ENCODE measurements around the gene RPS6KC1. TPM values are rescaled to one million over a fixed set of nuclear protein-coding genes. Genes with fewer than 3 reads are reported as not detected.
"Not testable (repeated sequence)": the region's sequence is repeated elsewhere in the genome, so short reads cannot be mapped to it uniquely, and the experiment has no call there.

Gene RPS6KC1
- total RNA-seq, 2 donors from 2014 or later: 20.7 to 34.1 TPM

DNA sequence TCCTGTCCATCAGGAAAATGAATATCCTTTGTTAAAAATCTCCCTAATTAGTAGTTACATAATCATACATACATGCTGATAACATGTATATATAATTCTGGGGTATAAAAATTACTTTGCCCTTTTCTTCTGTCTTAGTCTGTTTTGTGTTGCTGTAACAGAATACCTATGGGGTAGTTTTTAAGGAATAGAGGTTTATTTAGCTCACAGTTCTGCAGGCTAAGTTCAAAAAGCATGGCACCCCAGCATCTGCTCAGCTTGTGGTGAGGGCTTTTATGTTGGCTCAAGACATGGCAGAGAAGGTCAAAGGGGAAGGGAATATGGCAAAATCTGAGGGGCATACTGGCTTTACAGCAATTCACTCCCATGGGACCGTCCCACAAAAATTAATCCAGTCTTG lies 16.3 kb upstream of the RPS6KC1 start:
- DNase-seq (ENCODE audit: low spot score): no peak
- no peak for ATAC-seq (ENCODE audit: insufficient number of reproducible peaks, low FRiP score, low read depth)
- Histone ChIP-seq H3K4me1 (ENCODE audit: control insufficient read depth in 1 of 2, low read depth in 2 of 2) (no peaks in the 10 kb centered on the region), H3K36me3 (no peaks in the 10 kb centered on the region), H3K27me3 (replicated peaks; ENCODE audit: insufficient read depth) (peaks cover 5% of the 10 kb centered on the region), H3K4me3 (no peak overlapping the region), H3K27ac (no peak overlapping the region), H3K9me3 (no peaks in the 10 kb centered on the region)
- TF ChIP-seq, protein P1, sequence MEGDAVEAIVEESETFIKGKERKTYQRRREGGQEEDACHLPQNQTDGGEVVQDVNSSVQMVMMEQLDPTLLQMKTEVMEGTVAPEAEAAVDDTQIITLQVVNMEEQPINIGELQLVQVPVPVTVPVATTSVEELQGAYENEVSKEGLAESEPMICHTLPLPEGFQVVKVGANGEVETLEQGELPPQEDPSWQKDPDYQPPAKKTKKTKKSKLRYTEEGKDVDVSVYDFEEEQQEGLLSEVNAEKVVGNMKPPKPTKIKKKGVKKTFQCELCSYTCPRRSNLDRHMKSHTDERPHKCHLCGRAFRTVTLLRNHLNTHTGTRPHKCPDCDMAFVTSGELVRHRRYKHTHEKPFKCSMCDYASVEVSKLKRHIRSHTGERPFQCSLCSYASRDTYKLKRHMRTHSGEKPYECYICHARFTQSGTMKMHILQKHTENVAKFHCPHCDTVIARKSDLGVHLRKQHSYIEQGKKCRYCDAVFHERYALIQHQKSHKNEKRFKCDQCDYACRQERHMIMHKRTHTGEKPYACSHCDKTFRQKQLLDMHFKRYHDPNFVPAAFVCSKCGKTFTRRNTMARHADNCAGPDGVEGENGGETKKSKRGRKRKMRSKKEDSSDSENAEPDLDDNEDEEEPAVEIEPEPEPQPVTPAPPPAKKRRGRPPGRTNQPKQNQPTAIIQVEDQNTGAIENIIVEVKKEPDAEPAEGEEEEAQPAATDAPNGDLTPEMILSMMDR (IDR thresholded peaks at IDR 0.05): no peak

DNA sequence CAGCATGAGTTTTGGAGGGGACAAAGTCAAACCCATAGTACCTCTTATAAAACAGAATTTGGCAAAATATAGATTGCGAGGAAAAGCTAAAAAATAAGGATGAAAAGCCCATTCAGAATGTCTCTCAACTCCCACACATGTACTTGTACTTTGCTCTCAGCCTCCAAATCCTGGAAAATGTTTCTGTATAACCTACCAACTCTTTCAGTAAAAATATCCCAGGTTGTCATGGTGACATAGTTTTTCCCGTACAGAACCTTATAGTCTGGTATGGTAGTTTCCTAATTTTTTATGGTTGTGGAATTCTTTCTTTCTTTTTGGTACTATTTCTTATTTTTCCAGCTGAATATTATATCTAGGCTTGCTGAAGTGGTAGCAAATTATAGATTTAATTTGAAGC lies 15.5 kb upstream of the RPS6KC1 start:
- Histone ChIP-seq H3K36me3 (no peaks in the 10 kb centered on the region), H3K4me3 (no peak overlapping the region), H3K27ac (no peak overlapping the region), H3K4me1 (ENCODE audit: control insufficient read depth in 1 of 2, low read depth in 2 of 2) (no peaks in the 10 kb centered on the region), H3K27me3 (replicated peaks; ENCODE audit: insufficient read depth) (peaks cover 5% of the 10 kb centered on the region), H3K9me3 (no peaks in the 10 kb centered on the region)
- TF ChIP-seq, protein P1 (IDR thresholded peaks at IDR 0.05): no peak
- DNase-seq (ENCODE audit: low spot score) (no peak), ATAC-seq (ENCODE audit: insufficient number of reproducible peaks, low FRiP score, low read depth) (no peak)

DNA sequence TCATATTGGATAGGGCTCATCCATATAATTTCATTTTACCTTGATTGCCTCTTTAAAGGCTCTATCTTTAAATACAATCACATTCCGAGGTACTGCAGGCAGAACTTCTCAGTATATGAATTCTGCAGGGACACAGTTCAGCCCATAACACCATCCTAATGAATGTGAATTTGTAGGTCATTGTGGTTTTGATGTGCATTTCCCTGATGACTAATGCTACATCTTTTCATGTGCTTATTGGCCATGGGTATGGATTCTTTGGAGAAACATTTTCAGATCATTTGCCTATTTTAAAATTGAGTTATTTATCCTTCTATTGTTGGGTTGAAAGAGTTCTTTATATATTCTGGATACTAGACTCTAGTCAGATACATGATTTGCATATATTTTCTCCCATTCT lies 9.6 kb upstream of the RPS6KC1 start:
- H3K36me3 ChIP-seq: no peaks in the 10 kb centered on the region
- H3K4me3 ChIP-seq: no peak overlapping the region
- ATAC-seq (ENCODE audit: insufficient number of reproducible peaks, low FRiP score, low read depth) (no peak), DNase-seq (ENCODE audit: low spot score) (no peak)
- H3K9me3 ChIP-seq: no peaks in the 10 kb centered on the region
- no peaks in the 10 kb centered on the region for H3K27me3 ChIP-seq (replicated peaks; ENCODE audit: insufficient read depth)
- H3K4me1 ChIP-seq (ENCODE audit: control insufficient read depth in 1 of 2, low read depth in 2 of 2): no peaks in the 10 kb centered on the region
- no peak overlapping the region for H3K27ac ChIP-seq
- TF ChIP-seq, protein P1 (IDR thresholded peaks at IDR 0.05): no peak

DNA sequence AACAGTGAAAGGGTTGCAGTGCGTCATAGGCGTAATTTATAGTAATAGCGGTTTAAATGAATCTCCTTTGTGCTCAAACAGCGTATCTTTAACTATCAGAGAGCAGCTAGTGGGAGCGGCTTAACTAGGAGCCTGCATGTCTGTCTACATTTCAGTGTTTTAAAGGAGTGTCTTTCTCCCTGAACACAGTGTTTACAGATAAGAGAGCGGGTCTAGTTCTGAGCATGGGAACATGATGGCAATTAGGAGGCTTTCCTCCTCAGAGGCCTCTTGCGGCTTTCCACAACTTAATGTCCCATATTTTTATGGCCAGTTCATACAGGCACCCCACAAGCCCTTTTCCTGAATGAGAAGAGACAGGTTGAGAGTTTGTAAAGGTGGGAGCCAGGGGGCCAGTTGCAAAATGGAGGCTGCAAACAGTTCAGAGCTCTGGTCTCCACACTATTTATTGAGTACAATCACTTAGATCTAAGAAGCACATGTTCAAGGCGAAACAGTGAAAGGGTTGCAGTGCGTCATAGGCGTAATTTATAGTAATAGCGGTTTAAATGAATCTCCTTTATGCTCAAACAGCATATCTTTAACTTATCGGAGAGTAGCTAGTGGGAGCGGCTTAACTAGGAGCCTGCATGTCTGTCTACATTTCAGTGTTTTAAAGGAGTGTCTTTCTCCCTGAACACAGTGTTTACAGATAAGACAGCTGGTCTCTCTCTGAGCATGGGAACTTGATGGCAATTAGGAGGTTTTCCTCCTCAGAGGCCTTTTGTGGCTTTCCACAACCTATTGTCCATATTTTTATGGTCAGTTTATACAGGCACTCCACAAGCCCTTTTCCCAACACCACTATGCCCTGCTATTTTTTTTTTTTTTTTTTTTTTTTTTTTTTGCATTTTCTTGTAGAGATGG lies 5.5 kb upstream of the RPS6KC1 start:
- DNase-seq (ENCODE audit: low spot score); H3K27ac ChIP-seq; H3K27me3 ChIP-seq (replicated peaks; ENCODE audit: insufficient read depth); H3K9me3 ChIP-seq; ATAC-seq (ENCODE audit: insufficient number of reproducible peaks, low FRiP score, low read depth); H3K36me3 ChIP-seq; H3K4me3 ChIP-seq; H3K4me1 ChIP-seq (ENCODE audit: control insufficient read depth in 1 of 2, low read depth in 2 of 2): not testable (repeated sequence)

DNA sequence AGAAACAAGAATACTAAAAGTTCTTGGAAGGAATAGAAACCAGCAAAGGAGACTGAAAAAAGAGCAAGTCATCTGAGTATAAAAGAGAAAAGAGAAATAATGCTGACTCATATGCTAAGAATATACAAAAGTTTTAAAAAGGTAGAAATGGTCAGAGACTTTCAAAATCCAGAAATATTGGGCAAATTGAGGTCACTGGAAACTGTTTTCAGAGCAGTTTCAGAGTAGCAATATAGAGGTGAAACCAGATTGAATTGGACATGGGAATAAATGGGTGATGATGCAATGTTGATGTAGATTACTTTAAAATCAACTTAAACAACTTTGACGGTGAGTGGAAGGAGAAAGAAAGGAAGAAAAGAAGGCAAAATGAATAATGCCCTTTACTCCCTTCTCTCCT lies 1.8 kb upstream of the RPS6KC1 start:
- no peaks in the 10 kb centered on the region for H3K9me3 ChIP-seq
- no peaks in the 10 kb centered on the region for H3K27me3 ChIP-seq (replicated peaks; ENCODE audit: insufficient read depth)
- DNase-seq (ENCODE audit: low spot score) (no peak), ATAC-seq (ENCODE audit: insufficient number of reproducible peaks, low FRiP score, low read depth) (no peak)
- TF ChIP-seq, protein P1 (IDR thresholded peaks at IDR 0.05): no peak
- peaks cover 13 to 16% of the 10 kb centered on the region in 2 donors for H3K4me1 ChIP-seq (ENCODE audit: control insufficient read depth in 1 of 2, low read depth in 2 of 2)
- no peak overlapping the region for H3K4me3 ChIP-seq
- H3K36me3 ChIP-seq: no peaks in the 10 kb centered on the region
- no peak overlapping the region for H3K27ac ChIP-seq

All from thoracic aorta (tissue), 2 donors.